H9 (cell line): ENCODE data around the gene PTTG1IP. TPM values are rescaled to one million over a fixed set of nuclear protein-coding genes. Genes with fewer than 3 reads are reported as not detected.

Experiments used
- DNase-seq: peaks from one replicate; pipeline ENCODE4 v3.0.0-alpha.2; 2017
- H2AFZ ChIP-seq: one replicate; pipeline ENCODE4 v1.6.1; 2013; ENCODE audit warnings: mild to moderate bottlenecking, low read length, control low read depth, moderate library complexity
- H2AK5ac ChIP-seq: 2 replicates; pipeline ENCODE4 v1.6.1; 2013; ENCODE audit warnings: low read length, control low read depth, mixed read lengths; ENCODE audit not compliant: insufficient read length
- H2BK120ac ChIP-seq: one replicate; pipeline ENCODE4 v1.6.1; 2013; ENCODE audit warnings: low read depth, mild to moderate bottlenecking, low read length, control low read depth, inconsistent platforms; ENCODE audit not compliant: poor library complexity, severe bottlenecking
- H2BK12ac ChIP-seq: 2 replicates; pipeline ENCODE4 v1.6.1; 2013; ENCODE audit warnings: low read length, control low read depth, mixed read lengths, low read depth; ENCODE audit not compliant: insufficient read length
- H2BK15ac ChIP-seq: 2 replicates; pipeline ENCODE4 v1.6.1; 2013; ENCODE audit warnings: low read depth, low read length, control low read depth
- H2BK20ac ChIP-seq: one replicate; pipeline ENCODE4 v1.6.1; 2013; ENCODE audit warnings: low read depth, mild to moderate bottlenecking, low read length, control low read depth, inconsistent platforms; ENCODE audit not compliant: poor library complexity, severe bottlenecking
- H2BK5ac ChIP-seq: 2 replicates; pipeline ENCODE4 v1.6.1; 2013; ENCODE audit warnings: low read length, control low read depth, mixed read lengths; ENCODE audit not compliant: insufficient read length
- H3K14ac ChIP-seq: 2 replicates; pipeline ENCODE4 v1.6.1; 2013; ENCODE audit warnings: low read length, control low read depth; ENCODE audit not compliant: insufficient read depth
- H3K18ac ChIP-seq: 2 replicates; pipeline ENCODE4 v1.6.1; 2013; ENCODE audit warnings: low read depth, mild to moderate bottlenecking, mixed read lengths, low read length, control low read depth; ENCODE audit not compliant: insufficient read length
- H3K23ac ChIP-seq: 2 replicates; pipeline ENCODE4 v1.6.1; 2013; ENCODE audit warnings: low read length, control low read depth, mixed read lengths, low read depth; ENCODE audit not compliant: insufficient read length
- H3K23me2 ChIP-seq: 2 replicates; pipeline ENCODE4 v1.6.1; 2013; ENCODE audit warnings: low read depth, mild to moderate bottlenecking, mixed read lengths, low read length, control low read depth; ENCODE audit not compliant: insufficient read length, poor library complexity, severe bottlenecking
- H3K27ac ChIP-seq: 2 replicates; pipeline ENCODE4 v1.5.1; 2013; ENCODE audit warnings: low read length, control low read depth, mixed read lengths, low read depth; ENCODE audit not compliant: insufficient read length
- H3K27me3 ChIP-seq: 2 replicates; pipeline ENCODE4 v1.6.1; 2013; ENCODE audit warnings: low read length, control low read depth, inconsistent platforms; ENCODE audit not compliant: insufficient read depth
- H3K4ac ChIP-seq: 2 replicates; pipeline ENCODE4 v1.6.1; 2013; ENCODE audit warnings: low read depth, mild to moderate bottlenecking, control low read depth, inconsistent platforms, low read length, moderate library complexity
- H3K4me1 ChIP-seq: 2 replicates; pipeline ENCODE4 v1.6.1; 2013; ENCODE audit warnings: low read length, control low read depth, inconsistent platforms; ENCODE audit not compliant: insufficient read depth
- H3K4me2 ChIP-seq: 2 replicates; pipeline ENCODE4 v1.6.1; 2013; ENCODE audit warnings: low read length, control low read depth, mixed read lengths; ENCODE audit not compliant: insufficient read length, insufficient read depth
- H3K56ac ChIP-seq: 2 replicates; pipeline ENCODE4 v1.6.1; 2013; ENCODE audit warnings: low read depth, mild to moderate bottlenecking, mixed read lengths, low read length, control low read depth; ENCODE audit not compliant: insufficient read length
- H3K79me1 ChIP-seq: 2 replicates; pipeline ENCODE4 v1.6.1; 2013; ENCODE audit warnings: low read depth, mild to moderate bottlenecking, moderate library complexity, low read length, control low read depth, inconsistent platforms; ENCODE audit not compliant: insufficient read depth, poor library complexity, severe bottlenecking
- H3K79me2 ChIP-seq: 2 replicates; pipeline ENCODE4 v1.6.1; 2013; ENCODE audit warnings: low read length, control low read depth, inconsistent platforms; ENCODE audit not compliant: insufficient read depth
- H3K9ac ChIP-seq: 2 replicates; pipeline ENCODE4 v1.6.1; 2013; ENCODE audit warnings: low read length, control low read depth, mixed read lengths; ENCODE audit not compliant: insufficient read length; ENCODE audit errors: extremely low read depth
- H3K9me3 ChIP-seq: one replicate; pipeline ENCODE4 v1.6.1; 2013; ENCODE audit warnings: low read depth, low read length, inconsistent platforms; ENCODE audit not compliant: control insufficient read depth
- H3T11ph ChIP-seq: one replicate; pipeline ENCODE4 v1.6.1; 2013; ENCODE audit warnings: mild to moderate bottlenecking, low read length, control low read depth, inconsistent platforms
- H4K20me1 ChIP-seq: one replicate; pipeline ENCODE4 v1.6.1; 2013; ENCODE audit not compliant: control insufficient read depth, insufficient read length, insufficient read depth
- H4K5ac ChIP-seq: 2 replicates; pipeline ENCODE4 v1.6.1; 2013; ENCODE audit warnings: low read depth, mild to moderate bottlenecking, mixed read lengths, low read length, control low read depth; ENCODE audit not compliant: insufficient read length
- H4K8ac ChIP-seq: replicated peaks from 2 replicates; pipeline ENCODE4 v1.6.1; 2013; ENCODE audit warnings: low read length, control low read depth, mixed read lengths, low read depth; ENCODE audit not compliant: insufficient read length
- H4K91ac ChIP-seq: 2 replicates; pipeline ENCODE4 v1.6.1; 2013; ENCODE audit warnings: low read depth, mild to moderate bottlenecking, moderate library complexity, mixed read lengths, low read length, control low read depth; ENCODE audit not compliant: insufficient read length
- H3K27ac Mint-ChIP-seq, 3 experiments: 2 replicates in 2 of 3; 3 replicates in 1 of 3; pipeline ENCODE4 v1.8.0; 2020 to 2021; ENCODE audit warnings: mixed read lengths in 3 of 3, mild to moderate bottlenecking in 1 of 3, moderate library complexity in 1 of 3
- H3K27me3 Mint-ChIP-seq: 2 replicates; pipeline ENCODE4 v1.8.0; 2021; ENCODE audit warnings: low read depth, mild to moderate bottlenecking, moderate library complexity, mixed read lengths
- H3K36me3 Mint-ChIP-seq, 3 experiments: 2 replicates in 2 of 3; 3 replicates in 1 of 3; pipeline ENCODE4 v1.8.0; 2020 to 2021; ENCODE audit warnings: low read depth in 3 of 3, mixed read lengths in 3 of 3; ENCODE audit not compliant: insufficient read depth in 1 of 3
- H3K4me1 Mint-ChIP-seq, 2 experiments: 2 replicates each; pipeline ENCODE4 v1.8.0; 2020; ENCODE audit warnings: mixed read lengths in 2 of 2
- H3K4me3 Mint-ChIP-seq, 2 experiments: 2 replicates in 1 of 2; 3 replicates in 1 of 2; pipeline ENCODE4 v1.8.0; 2020 to 2021; ENCODE audit warnings: mild to moderate bottlenecking in 2 of 2, mixed read lengths in 2 of 2, moderate library complexity in 1 of 2
- H3K9me3 Mint-ChIP-seq, 2 experiments: 2 replicates in 1 of 2; 3 replicates in 1 of 2; pipeline ENCODE4 v1.8.0; 2020; ENCODE audit warnings: mild to moderate bottlenecking in 2 of 2, mixed read lengths in 2 of 2, moderate library complexity in 1 of 2
- WGBS: extraction: QIAGEN DNeasy Blood & Tissue Kit; methylation state at CpG from one replicate; pipeline ENCODE4 v1.1.7; 2013; ENCODE audit warnings: missing lambda C conversion rate, low lambda C conversion rate, mixed read lengths; ENCODE audit not compliant: insufficient read length; ENCODE audit errors: extremely low coverage; 5-methylcytosine and 5-hydroxymethylcytosine counted together
- total RNA-seq: library from RNA; stranded (reverse); gene quantifications from 2 replicates; pipeline ENCODE4 v1.2.1, GENCODE V29; 2021
- TF ChIP-seq, protein P1 (sequence below): fragments of 200-600 bp; sonication (generic); conservative IDR thresholded peaks from 3 replicates; pipeline ENCODE4 v1.8.0; 2021; ENCODE audit warnings: antibody characterized with exemption, mild to moderate bottlenecking

PTTG1IP gene
- total RNA-seq, 1 experiment from 2014 or later = 107 TPM

GRCh38 chr21:44846224-44846484 is 27.3 kb downstream of the PTTG1IP start:
- H2BK15ac ChIP-seq = no peak overlapping the region
- H3K4me1 Mint-ChIP-seq = peaks cover 13 to 21% of the 10 kb centered on the region in 2 experiments
- no CpG with 5 or more reads among the region's 1 CpG for WGBS
- 0 out of 2 replicates have a peak, but pooled peaks cover 2% of the 10 kb centered on the region for H3K4me1 ChIP-seq
- H3K79me1 ChIP-seq = no peaks in the 10 kb centered on the region
- no peak overlapping the region for H3K18ac ChIP-seq
- H3T11ph ChIP-seq = no peak overlapping the region
- H4K91ac ChIP-seq = no peak overlapping the region
- H2BK20ac ChIP-seq = no peak overlapping the region
- no peak overlapping the region for H3K27ac ChIP-seq
- H3K14ac ChIP-seq = no peak overlapping the region
- H2BK12ac ChIP-seq = no peak overlapping the region
- H3K9ac ChIP-seq = no peak overlapping the region
- H3K27ac Mint-ChIP-seq = no peak overlapping the region
- no peak for DNase-seq
- H3K23ac ChIP-seq = no peak overlapping the region
- peaks cover 11 to 27% (median 27%) of the 10 kb centered on the region in 3 experiments; a peak in 6 of 7 replicates for H3K36me3 Mint-ChIP-seq
- H3K4me3 Mint-ChIP-seq = peak overlapping the region; percentile 54 to 67
- no peaks in the 10 kb centered on the region for H3K79me2 ChIP-seq
- no peak overlapping the region for H4K5ac ChIP-seq
- H3K4me2 ChIP-seq = peak overlapping the region; percentile 8
- H4K20me1 ChIP-seq = no peaks in the 10 kb centered on the region
- no peaks in the 10 kb centered on the region for H3K9me3 Mint-ChIP-seq
- no peaks in the 10 kb centered on the region for H3K27me3 ChIP-seq
- H2BK120ac ChIP-seq = no peak overlapping the region
- H3K23me2 ChIP-seq = no peaks in the 10 kb centered on the region
- H2AK5ac ChIP-seq = no peak overlapping the region
- no peak overlapping the region for H4K8ac ChIP-seq
- H2AFZ ChIP-seq = no peak overlapping the region
- peaks cover 3% of the 10 kb centered on the region; the same call in 1 of the 2 replicates for H3K27me3 Mint-ChIP-seq
- no peak overlapping the region for H3K4ac ChIP-seq
- no peak overlapping the region for H3K56ac ChIP-seq
- TF ChIP-seq, protein P1, sequence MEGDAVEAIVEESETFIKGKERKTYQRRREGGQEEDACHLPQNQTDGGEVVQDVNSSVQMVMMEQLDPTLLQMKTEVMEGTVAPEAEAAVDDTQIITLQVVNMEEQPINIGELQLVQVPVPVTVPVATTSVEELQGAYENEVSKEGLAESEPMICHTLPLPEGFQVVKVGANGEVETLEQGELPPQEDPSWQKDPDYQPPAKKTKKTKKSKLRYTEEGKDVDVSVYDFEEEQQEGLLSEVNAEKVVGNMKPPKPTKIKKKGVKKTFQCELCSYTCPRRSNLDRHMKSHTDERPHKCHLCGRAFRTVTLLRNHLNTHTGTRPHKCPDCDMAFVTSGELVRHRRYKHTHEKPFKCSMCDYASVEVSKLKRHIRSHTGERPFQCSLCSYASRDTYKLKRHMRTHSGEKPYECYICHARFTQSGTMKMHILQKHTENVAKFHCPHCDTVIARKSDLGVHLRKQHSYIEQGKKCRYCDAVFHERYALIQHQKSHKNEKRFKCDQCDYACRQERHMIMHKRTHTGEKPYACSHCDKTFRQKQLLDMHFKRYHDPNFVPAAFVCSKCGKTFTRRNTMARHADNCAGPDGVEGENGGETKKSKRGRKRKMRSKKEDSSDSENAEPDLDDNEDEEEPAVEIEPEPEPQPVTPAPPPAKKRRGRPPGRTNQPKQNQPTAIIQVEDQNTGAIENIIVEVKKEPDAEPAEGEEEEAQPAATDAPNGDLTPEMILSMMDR = no peak
- no peaks in the 10 kb centered on the region for H3K9me3 ChIP-seq
- no peak overlapping the region for H2BK5ac ChIP-seq
